HG03066 (cell line): ENCODE measurements around the gene ASRGL1.
"Not testable (repeated sequence)": the region's sequence is repeated elsewhere in the genome, so short reads cannot be mapped to it uniquely, and the experiment has no call there.

Experiments
- ATAC-seq: cut with Tn5 transposase; IDR thresholded peaks from one replicate; pipeline ENCODE4 v1.9.1; 2021; ENCODE audit warnings: low read depth; ENCODE audit not compliant: unreplicated experiment

Gene ASRGL1

GRCh38 chr11:62352355-62353336, 15.4 kb downstream of the ASRGL1 start:
- no peak for ATAC-seq

DNA sequence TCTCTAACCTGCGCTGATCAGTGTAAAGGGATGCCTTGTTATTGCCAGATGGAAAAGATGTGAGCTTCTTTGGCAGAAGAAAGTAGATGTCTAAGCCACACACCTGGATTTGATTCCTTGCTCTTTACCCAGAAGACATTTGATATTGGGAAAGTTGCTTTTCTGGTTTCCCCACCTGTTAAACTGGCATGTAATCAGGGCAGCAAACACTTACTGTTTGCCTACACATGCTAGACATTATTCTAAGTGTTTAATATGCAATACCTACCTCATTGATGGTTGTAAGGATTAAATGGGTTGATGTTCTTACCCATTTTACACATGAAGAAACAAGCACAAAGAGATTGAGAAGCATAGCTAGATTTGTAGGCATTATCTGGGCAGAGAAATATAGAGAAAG, 16.6 kb downstream of the ASRGL1 start:
- no peak for ATAC-seq

DNA sequence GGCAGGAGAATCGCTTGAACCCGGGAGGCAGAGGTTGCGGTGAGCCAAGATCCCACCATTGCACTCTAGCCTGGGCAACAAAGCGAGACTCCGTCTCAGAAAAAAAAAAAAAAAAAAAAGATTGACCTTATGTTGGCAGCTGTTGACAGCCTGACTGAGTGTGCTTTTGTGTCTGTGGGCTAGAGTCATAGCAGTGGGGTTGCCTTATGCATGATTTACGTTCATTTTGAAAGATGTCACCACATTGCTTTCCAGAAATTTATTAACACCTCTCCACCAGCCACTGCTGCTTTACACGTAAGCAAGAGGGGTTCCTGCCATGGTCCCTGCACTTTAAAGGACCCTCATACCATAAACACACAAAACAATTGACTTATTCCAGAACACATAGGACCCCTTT, 21.0 kb downstream of the ASRGL1 start:
- no peak for ATAC-seq

DNA sequence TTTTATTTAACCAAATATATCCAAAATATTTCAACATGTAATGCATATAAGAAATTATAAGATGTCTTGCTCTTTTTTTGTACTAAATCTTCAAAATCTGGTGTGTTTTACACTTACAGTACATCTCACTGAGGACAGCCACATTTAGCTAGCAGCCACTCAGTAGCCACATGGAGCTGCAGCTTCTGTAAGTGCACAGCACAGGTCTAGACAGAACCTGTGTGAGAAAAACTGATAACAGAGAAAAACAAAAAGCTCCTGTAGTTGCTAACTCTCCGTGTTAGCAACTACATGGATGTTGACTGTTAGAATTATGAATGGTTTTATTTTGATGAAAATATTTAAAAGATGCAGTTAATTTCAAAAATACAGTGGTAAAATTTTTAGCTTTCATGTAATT, 22.2 kb downstream of the ASRGL1 start:
- no peak for ATAC-seq

- no peak for ATAC-seq
Measured at GRCh38 chr11:62360685-62361084, 23.4 kb downstream of the ASRGL1 start.

GRCh38 chr11:62368861-62369477, 31.7 kb downstream of the ASRGL1 start:
- not testable (repeated sequence) for ATAC-seq

GRCh38 chr11:62370743-62371440, 33.6 kb downstream of the ASRGL1 start:
- no peak for ATAC-seq

GRCh38 chr11:62372871-62373270, 35.6 kb downstream of the ASRGL1 start:
- ATAC-seq = no peak

- ATAC-seq = no peak
Measured at GRCh38 chr11:62373464-62374119, 36.3 kb downstream of the ASRGL1 start.

DNA sequence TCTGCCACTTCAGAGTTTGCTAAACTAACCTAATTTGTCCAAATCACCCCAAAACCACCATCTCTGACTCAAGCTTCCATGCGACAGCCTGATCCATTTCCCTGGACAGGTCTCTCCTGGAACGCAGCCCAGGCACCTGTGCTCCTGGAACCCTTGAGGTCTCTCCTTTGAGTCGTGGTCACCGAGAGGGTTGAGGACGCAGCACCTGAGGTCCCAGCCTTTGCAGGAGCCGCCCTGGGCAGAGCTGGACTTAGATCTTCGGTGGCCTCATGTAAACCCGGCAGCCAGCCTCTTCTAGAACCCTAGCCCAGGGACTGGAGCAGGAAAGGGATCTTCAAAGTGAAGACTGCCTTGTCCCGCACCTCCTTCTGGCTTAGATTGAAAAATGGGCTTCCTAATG, 37.6 kb downstream of the ASRGL1 start:
- no peak for ATAC-seq

GRCh38 chr11:62378459-62379063, 41.3 kb downstream of the ASRGL1 start:
- not testable (repeated sequence) for ATAC-seq

DNA sequence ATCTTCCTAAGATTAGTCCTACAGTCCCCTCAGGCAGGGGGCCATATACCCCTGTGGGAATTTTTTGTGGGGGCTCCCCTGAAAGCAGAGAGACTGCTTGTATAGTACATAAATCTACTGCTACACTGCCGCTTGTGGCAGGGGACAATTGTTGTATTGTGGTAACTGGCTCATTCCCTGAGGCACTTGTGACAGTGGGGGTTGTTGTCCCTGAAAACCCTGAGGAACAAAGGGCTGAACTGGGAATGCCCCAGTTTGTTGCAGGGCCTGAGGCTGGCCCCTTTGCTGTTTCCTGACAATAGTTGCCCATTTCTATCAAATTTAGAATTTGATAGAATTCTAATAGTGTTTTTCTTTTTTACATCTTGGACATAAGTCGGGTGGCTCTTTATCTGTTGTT, 42.3 kb downstream of the ASRGL1 start:
- not testable (repeated sequence) for ATAC-seq

GRCh38 chr11:62380821-62381245, 43.6 kb downstream of the ASRGL1 start:
- ATAC-seq = not testable (repeated sequence)

- ATAC-seq = no peak
Measured at GRCh38 chr11:62383822-62384221, 46.6 kb downstream of the ASRGL1 start.

GRCh38 chr11:62386083-62386482, 48.8 kb downstream of the ASRGL1 start:
- not testable (repeated sequence) for ATAC-seq

- no peak for ATAC-seq
Measured at GRCh38 chr11:62387381-62387780, 50.1 kb downstream of the ASRGL1 start.

- ATAC-seq = no peak
Measured at GRCh38 chr11:62388999-62389398, 51.8 kb downstream of the ASRGL1 start.

GRCh38 chr11:62390237-62390636, 53.0 kb downstream of the ASRGL1 start:
- no peak for ATAC-seq

GRCh38 chr11:62390722-62391121, 53.5 kb downstream of the ASRGL1 start:
- no peak for ATAC-seq
